Measurements from ENCODE around the gene CLEC4C.

DNA sequence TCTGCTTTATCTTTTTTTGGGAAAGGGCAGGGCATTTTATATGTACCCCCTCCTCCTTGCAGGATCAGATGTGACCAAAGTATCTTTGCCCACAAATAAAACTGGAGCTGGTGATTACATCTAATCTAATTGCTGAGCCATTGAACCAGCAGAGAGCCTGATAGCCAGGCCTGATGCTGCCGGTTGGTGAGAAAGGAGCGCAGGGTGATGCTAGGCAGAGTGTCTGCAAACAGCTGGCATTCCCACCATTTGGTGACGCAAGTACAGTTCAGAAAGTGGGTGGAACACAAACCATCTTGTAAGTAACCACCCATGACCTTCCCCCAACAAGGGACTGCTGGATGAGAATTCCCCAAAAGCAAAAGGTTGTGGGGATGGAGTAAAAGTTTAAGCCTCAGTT lies 23.2 kb downstream of the CLEC4C start:
- no peak for TF ChIP-seq POLR2AphosphoS5 (IDR thresholded peaks at IDR 0.05)
- TF ChIP-seq CTCF (IDR thresholded peaks at IDR 0.05) = no peak
- TF ChIP-seq POLR2A (IDR thresholded peaks at IDR 0.05) = no peak

All from breast epithelium (tissue), 3 donors.